Stimulated activated CD8-positive, alpha-beta memory T cell treated with anti-CD3 and anti-CD28 coated beads, Interleukin-7, amount 100 ng/mL, for 1 hour (primary cell): ENCODE data around the gene ZBTB32.

Source experiments
- DNase-seq, 2 donors: peaks; one replicate each; pipeline ENCODE4 v3.0.0-alpha.2; 2020; ENCODE audit warnings: low read depth in 2 of 2

Gene ZBTB32

GRCh38 chr19:35752746-35753350 lies 48.5 kb downstream of the ZBTB32 start:
- DNase-seq: no peak

DNA sequence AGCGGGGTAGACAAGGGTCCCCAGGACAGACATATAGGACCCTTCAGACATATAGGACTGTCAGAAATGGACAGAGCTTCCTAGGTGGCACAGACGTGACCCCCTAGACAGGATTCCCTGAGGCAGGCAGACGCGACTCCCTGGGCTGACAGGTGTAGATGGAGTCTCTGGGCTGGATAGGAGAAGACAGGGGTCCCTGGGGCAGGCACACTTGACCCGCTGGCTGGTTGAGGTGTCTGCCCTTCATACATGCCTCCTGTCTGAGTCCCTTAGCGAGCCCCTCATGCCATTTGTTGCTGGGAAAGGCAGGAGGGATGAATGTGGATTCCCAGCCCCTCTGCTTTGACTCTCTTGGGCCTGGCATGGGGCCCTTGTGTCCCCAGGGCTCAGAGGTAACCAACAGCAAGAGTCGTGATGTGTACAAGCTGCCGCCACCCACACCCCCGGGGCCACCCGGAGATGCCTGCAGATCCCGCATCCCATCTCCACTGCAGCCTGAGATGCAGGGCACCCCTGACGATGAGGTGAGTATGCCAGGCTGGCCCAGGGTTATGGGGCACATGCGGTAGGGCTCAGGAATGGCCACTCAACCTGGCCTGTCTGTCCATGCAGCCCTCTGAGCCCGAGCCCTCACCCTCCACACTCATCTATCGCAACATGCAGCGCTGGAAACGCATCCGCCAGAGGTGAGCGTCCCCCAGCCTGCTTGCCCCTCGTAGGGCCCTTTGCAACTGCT lies 49.4 kb downstream of the ZBTB32 start:
- no peak for DNase-seq

DNA sequence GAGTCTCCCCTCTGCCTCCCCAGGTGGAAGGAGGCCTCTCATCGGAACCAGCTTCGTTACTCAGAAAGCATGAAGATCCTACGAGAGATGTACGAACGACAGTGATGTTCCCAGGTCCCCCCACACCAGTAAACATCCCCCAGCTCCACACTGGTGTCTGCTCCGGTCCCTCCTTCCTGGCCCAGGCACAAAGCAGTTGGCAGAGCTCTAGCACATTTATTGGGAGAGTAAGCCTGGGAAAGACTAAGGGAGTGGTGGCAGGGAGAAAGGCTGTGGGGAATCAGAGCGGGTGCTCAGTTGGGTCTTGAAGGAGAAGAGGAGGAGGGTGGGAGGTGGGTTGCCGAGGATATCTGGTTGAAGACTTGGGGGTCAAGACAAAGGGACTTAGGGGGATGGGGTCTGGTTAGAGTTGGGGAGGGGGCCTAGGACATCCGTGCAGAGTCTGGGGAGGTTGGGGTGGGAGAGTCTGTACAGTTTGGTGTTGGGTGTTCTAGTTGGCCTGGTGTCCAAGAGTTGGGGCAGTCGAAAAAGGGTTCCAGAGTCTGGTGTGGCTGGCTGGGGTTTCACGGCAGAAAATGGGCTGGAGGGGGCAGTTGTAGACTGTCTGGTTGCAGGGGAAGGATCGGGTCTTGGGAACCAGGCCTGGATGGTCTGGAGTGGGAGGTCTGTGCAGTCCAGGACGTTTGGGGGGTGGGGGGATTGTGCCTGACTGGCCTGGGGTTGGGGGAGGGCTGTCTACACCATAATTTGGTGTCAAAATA lies 50.2 kb downstream of the ZBTB32 start:
- DNase-seq: no peak

DNA sequence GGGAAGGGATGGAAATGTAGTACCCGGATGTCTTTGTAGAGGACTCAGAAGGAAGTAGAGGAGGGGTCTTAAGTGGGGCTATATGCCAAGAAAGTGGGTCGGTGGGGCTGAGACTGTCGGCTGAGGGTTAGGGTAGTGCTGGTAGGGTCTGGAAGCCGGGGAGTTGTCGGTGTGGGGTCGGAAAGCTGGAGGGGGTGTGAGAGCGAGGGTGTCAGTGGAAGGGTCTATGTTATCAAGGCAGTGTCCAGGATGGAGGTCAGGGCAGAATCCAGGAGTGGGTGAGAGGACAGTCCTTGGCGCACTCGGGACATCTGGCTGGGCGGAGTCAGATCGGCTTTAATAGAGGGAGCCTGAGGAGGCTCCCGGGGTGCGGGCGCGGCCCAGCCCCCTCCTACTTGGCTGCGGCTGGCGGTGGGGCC lies 50.8 kb downstream of the ZBTB32 start:
- no peak for DNase-seq

- DNase-seq: no peak
Measured at GRCh38 chr19:35755550-35756376, 51.4 kb downstream of the ZBTB32 start.

DNA sequence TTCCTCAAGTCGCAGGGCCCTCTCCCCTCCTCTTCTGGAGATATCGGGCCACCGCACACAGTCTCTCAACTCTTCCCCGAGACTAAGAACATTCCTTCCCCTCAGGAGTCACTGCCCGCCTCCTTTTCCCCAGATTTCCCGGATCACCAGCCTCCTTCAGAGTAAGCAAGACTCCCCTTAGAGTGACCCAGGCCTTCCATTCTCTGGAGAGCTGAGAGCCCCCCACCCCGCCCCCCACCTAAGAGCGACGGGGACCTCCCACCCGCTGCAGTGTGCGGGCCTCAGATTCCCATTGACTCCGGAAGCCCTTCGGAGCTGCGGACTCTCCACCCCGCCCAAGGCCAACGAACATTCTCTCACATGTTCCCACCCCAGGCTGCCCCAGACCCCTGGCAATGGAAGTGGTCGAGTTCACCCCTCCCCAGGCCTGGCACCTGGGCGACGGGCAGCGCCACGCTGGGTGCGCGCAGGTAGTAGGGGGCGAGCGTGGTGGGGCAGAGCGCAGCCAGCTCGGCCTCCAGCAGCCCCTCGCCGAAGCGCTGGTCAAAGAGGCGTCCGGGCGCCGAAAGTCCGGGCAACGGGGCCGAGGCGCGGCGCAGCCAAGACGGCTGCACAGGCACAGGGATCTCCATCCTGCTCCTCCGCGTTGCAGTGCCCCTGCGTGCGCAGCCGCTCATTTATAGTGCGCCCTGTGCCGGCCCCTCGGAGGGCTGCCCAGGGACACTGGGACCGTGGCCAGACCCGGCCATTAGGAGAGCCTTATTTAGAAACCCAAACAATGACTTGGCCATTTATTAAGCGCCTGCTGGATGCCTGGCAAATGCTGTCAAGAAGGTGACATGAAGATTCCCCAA lies 52.2 kb downstream of the ZBTB32 start, which contains the start of gene HSPB6:
Gene HSPB6 (minus strand): TSS at position 653 of the 854 bp plus-strand sequence. CDS start 21 bp downstream, at position 632.
- no peak for DNase-seq

- no peak for DNase-seq
Measured at GRCh38 chr19:35757231-35757748, 52.9 kb downstream of the ZBTB32 start.

- peak; percentile 93 to 96 for DNase-seq
Measured at GRCh38 chr19:35757749-35758608, 53.6 kb downstream of the ZBTB32 start, which contains the start of gene PROSER3. PROSER3 (plus strand) TSS chr19:35758176; CDS start chr19:35758216, 40 bp downstream.

DNA sequence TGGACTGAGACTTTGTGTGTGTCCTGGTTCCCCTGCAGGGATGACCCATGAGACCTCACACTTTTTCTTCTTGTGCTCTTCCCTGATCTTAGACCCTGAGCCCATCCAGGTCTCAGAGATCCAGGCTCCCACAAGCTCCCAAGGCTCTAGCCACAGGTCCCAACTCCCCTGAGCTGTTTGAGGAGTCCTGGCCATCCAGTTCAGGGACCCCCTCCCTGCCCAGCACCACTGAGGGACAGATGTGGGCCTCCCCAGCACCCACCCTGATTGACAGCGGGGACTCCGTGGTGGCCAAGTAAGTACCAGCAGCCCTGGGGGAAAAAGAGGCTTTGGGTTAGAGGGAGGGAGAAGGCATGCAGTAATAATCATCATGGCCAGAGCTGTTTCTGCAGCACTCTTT lies 55.3 kb downstream of the ZBTB32 start:
- DNase-seq: no peak

GRCh38 chr19:35760711-35761349 lies 56.5 kb downstream of the ZBTB32 start:
- no peak for DNase-seq

DNA sequence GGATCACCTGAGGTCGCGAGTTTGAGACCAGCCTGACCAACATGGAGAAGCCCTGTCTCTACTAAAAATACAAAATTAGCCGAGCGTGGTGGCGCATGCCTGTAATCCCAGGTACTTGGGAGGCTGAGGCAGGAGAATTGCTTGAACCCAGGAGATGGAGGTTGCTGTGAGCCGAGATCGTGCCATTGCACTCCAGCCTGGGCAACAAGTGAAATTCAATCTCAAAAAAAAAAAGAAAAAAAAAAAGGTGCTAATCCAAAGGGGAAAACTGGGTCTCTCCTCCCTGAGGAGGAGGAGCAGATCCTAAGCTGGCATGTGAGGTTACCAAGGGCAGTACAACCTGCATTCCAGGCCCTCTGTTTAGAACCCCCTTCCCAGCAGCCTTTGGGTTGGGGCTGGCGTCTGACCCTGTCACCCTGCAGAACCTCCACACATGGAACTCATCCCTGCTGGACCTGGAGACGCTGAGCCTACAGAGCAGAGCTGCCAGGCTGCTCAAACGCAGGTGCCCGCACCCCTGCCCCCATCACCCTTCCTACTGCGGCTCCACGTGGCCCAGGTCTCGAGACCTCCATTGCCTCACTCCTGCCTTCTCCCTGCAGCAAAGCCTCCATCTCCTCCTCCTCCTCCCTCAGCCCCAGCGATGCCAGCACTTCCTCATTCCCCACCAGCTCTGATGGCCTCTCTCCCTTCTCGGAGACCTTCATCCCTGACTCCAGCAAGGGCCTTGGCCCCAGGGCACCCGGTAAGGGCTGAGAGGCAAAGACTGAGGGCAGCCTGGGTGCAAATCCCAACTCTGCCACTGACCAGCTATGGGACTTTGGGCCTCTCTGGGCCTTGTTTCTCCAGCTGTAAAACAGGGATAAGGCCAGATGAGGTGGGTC lies 60.3 kb downstream of the ZBTB32 start:
- no peak for DNase-seq
